HCT116 (cell line): Measurements from ENCODE around the gene SLCO1A2. TPM values are rescaled to one million over a fixed set of nuclear protein-coding genes. Genes with fewer than 3 reads are reported as not detected.

Experiments
- ATAC-seq: fragments of 200-7000 bp; cut with Tn5 transposase; 2 replicates; pipeline ENCODE4 v1.9.1; 2020; ENCODE audit warnings: mild to moderate bottlenecking, moderate library complexity
- BruUV-seq: library from RNA; stranded (reverse); fragments of 400-500 nt; replicated peaks from 2 replicates; lab custom pipeline; 2021; lab: Mats Ljungman, UMichigan
- CTCF ChIA-PET: fragments of 300-600 bp; sonication (Branson Sonifier 250); formaldehyde crosslinking; loops from one replicate; lab custom pipeline; 2021; ENCODE audit warnings: antibody characterized with exemption; lab: Charles Lee
- POLR2A ChIA-PET: fragments of 300-600, 350-600 bp; sonication (Branson Sonifier 250); formaldehyde crosslinking; loops from one replicate; lab custom pipeline; 2021; ENCODE audit warnings: antibody characterized with exemption; lab: Charles Lee
- RAD21 ChIA-PET, 2 experiments: fragments of 300-600 bp; sonication (Branson Sonifier 250); formaldehyde crosslinking; loops; one replicate each; lab custom pipeline; 2023; ENCODE audit warnings: low total read pairs in 2 of 2; ENCODE audit not compliant: uncharacterized antibody in 2 of 2, unreplicated experiment in 2 of 2, low non-redundant PET in 1 of 2; lab: Charles Lee
- DNase-seq: peaks from one replicate; pipeline ENCODE4 v3.0.0-alpha.2; 2010; ENCODE audit warnings: low read depth, low spot score
- H2AFZ ChIP-seq: fragments of 200-600 bp; shearing (Covaris generic), sonication (generic); 2 replicates; pipeline ENCODE4 v1.6.1; 2017; ENCODE audit warnings: low read depth, mixed run types, mixed read lengths, antibody characterized with exemption, low read length; ENCODE audit not compliant: poor library complexity, severe bottlenecking
- H3K27ac ChIP-seq: 2 replicates; pipeline ENCODE4 v1.5.1; 2012; ENCODE audit warnings: low read depth, low read length
- H3K27me3 ChIP-seq: fragments of 200-600 bp; sonication (generic); 2 replicates; pipeline ENCODE4 v1.6.1; 2016; ENCODE audit warnings: mixed run types, low read length, mixed read lengths; ENCODE audit not compliant: insufficient read depth
- H3K36me3 ChIP-seq, 2 experiments: fragments of 200-500 bp in 1 of 2; fragments of 200-600 bp in 1 of 2; sonication (Bioruptor generic) in 1 of 2; sonication (generic) in 1 of 2; 2 replicates each; pipeline versions ENCODE4 v1.5.1 to v1.6.1; 2014 to 2016; ENCODE audit warnings: low read length in 2 of 2, inconsistent platforms in 1 of 2, mixed read lengths in 1 of 2, mixed run types in 1 of 2; ENCODE audit not compliant: insufficient read depth in 2 of 2, control insufficient read depth in 1 of 2
- H3K4me1 ChIP-seq, 2 experiments: fragments of 200-600 bp in 1 of 2; sonication (generic) in 1 of 2; 2 replicates each; pipeline versions ENCODE4 v1.5.1 to v1.6.1; 2012 to 2017; ENCODE audit warnings: low read length in 2 of 2, inconsistent platforms in 1 of 2, mild to moderate bottlenecking in 1 of 2, mixed read lengths in 1 of 2, mixed run types in 1 of 2, moderate library complexity in 1 of 2; ENCODE audit not compliant: insufficient read depth in 2 of 2, control insufficient read depth in 1 of 2
- H3K4me2 ChIP-seq: fragments of 200-600 bp; sonication (generic); 2 replicates; pipeline ENCODE4 v1.6.1; 2017; ENCODE audit warnings: mixed run types, low read length, mixed read lengths
- H3K4me3 ChIP-seq, 2 experiments: fragments of 200-600 bp in 1 of 2; sonication (generic) in 1 of 2; replicated peaks in 1 of 2; 2 replicates each; pipeline ENCODE4 v1.5.1; 2011 to 2016; ENCODE audit warnings: low read length in 2 of 2, control low read depth in 1 of 2, low read depth in 1 of 2, mild to moderate bottlenecking in 1 of 2, mixed read lengths in 1 of 2, mixed run types in 1 of 2
- H3K79me2 ChIP-seq: fragments of 200-600 bp; sonication (generic); 2 replicates; pipeline ENCODE4 v1.6.1; 2017; ENCODE audit warnings: mild to moderate bottlenecking, mixed run types, low read length, moderate library complexity, mixed read lengths; ENCODE audit not compliant: insufficient read depth
- H3K9ac ChIP-seq: fragments of 200-600 bp; sonication (generic); 2 replicates; pipeline ENCODE4 v1.6.1; 2016; ENCODE audit warnings: low read length, mixed read lengths
- H3K9me2 ChIP-seq: fragments of 200-600 bp; sonication (generic), shearing (Covaris generic); 2 replicates; pipeline ENCODE4 v1.6.1; 2017; ENCODE audit warnings: mixed run types, mild to moderate bottlenecking, moderate library complexity; ENCODE audit not compliant: insufficient read depth
- H3K9me3 ChIP-seq, 2 experiments: fragments of 200-500 bp in 1 of 2; fragments of 200-600 bp in 1 of 2; sonication (Bioruptor generic) in 1 of 2; sonication (generic) in 1 of 2; 2 replicates each; pipeline ENCODE4 v1.6.1; 2014 to 2017; ENCODE audit warnings: low read length in 2 of 2, mixed read lengths in 2 of 2, inconsistent platforms in 1 of 2, low read depth in 1 of 2, mild to moderate bottlenecking in 1 of 2, mixed run types in 1 of 2, moderate library complexity in 1 of 2; ENCODE audit not compliant: control insufficient read depth in 1 of 2, insufficient read depth in 1 of 2
- H4K20me1 ChIP-seq: fragments of 200-600 bp; sonication (generic), shearing (Covaris generic); 2 replicates; pipeline ENCODE4 v1.6.1; 2017; ENCODE audit warnings: mixed run types, mild to moderate bottlenecking, moderate library complexity; ENCODE audit not compliant: insufficient read depth
- ATF3 ChIP-seq: IDR thresholded peaks from 2 replicates; pipeline ENCODE4 v1.6.1; 2012
- CBX3 ChIP-seq: IDR thresholded peaks from 2 replicates; pipeline ENCODE4 v1.6.1; 2012; ENCODE audit warnings: low read depth
- CEBPB ChIP-seq: IDR thresholded peaks from 2 replicates; pipeline ENCODE4 v1.6.1; 2012; ENCODE audit warnings: low read depth
- CTCF ChIP-seq, 3 experiments: fragments of 200-600 bp in 1 of 3; sonication (generic) in 1 of 3; IDR thresholded peaks in 2 of 3; conservative IDR thresholded peaks in 1 of 3; 2 replicates each; pipeline ENCODE4 v1.5.1; 2012 to 2017; ENCODE audit warnings: low read depth in 2 of 3, low read length in 2 of 3, antibody characterized with exemption in 1 of 3, borderline replicate concordance in 1 of 3, control low read depth in 1 of 3, mild to moderate bottlenecking in 1 of 3, mixed read lengths in 1 of 3, mixed run types in 1 of 3, moderate library complexity in 1 of 3; ENCODE audit not compliant: insufficient read depth in 1 of 3
- EGR1 ChIP-seq: IDR thresholded peaks from 2 replicates; pipeline ENCODE4 v1.6.1; 2012; ENCODE audit warnings: low read depth
- ELF1 ChIP-seq: IDR thresholded peaks from 2 replicates; pipeline ENCODE4 v1.6.1; 2012; ENCODE audit warnings: low read depth, borderline replicate concordance
- EZH2 ChIP-seq: fragments of 200-600 bp; sonication (generic); IDR thresholded peaks from 2 replicates; pipeline ENCODE4 v1.6.1; 2017; ENCODE audit warnings: antibody characterized with exemption, mixed run types
- EZH2phosphoT487 ChIP-seq: fragments of 200-600 bp; IDR thresholded peaks from 2 replicates; pipeline ENCODE4 v1.6.1; 2018; ENCODE audit warnings: antibody characterized with exemption, borderline replicate concordance
- FOSL1 ChIP-seq: IDR thresholded peaks from 2 replicates; pipeline ENCODE4 v1.6.1; 2012; ENCODE audit warnings: low read depth
- POLR2A ChIP-seq: IDR thresholded peaks from 2 replicates; pipeline ENCODE4 v1.7.0; 2011; ENCODE audit warnings: borderline replicate concordance; ENCODE audit not compliant: insufficient read depth, insufficient read length; ENCODE audit errors: extremely low read depth
- POLR2AphosphoS5 ChIP-seq: IDR thresholded peaks from 2 replicates; pipeline ENCODE4 v1.6.1; 2011; ENCODE audit warnings: mild to moderate bottlenecking, low read depth, low read length, moderate library complexity
- RAD21 ChIP-seq: IDR thresholded peaks from 2 replicates; pipeline ENCODE4 v1.6.1; 2012; ENCODE audit warnings: low read depth, mild to moderate bottlenecking
- REST ChIP-seq: IDR thresholded peaks from 2 replicates; pipeline ENCODE4 v1.6.1; 2012; ENCODE audit warnings: low read depth
- SIN3A ChIP-seq: IDR thresholded peaks from 2 replicates; pipeline ENCODE4 v1.6.1; 2012; ENCODE audit warnings: low read depth
- SP1 ChIP-seq: IDR thresholded peaks from 2 replicates; pipeline ENCODE4 v1.6.1; 2012; ENCODE audit warnings: low read depth
- SRF ChIP-seq: IDR thresholded peaks from 2 replicates; pipeline ENCODE4 v1.6.1; 2012; ENCODE audit warnings: low read depth
- YY1 ChIP-seq: IDR thresholded peaks from 2 replicates; pipeline ENCODE4 v1.6.1; 2011; ENCODE audit warnings: low read length, low read depth, moderate library complexity, mild to moderate bottlenecking; ENCODE audit not compliant: insufficient replicate concordance; ENCODE audit errors: extremely low read depth
- ZFX ChIP-seq: fragments of 450-650 bp; IDR thresholded peaks from 2 replicates; pipeline ENCODE4 v1.6.1; 2017
- ZNF274 ChIP-seq: fragments of 200-500 bp; sonication (Bioruptor generic); IDR thresholded peaks from 2 replicates; pipeline ENCODE4 v1.6.1; 2014; ENCODE audit warnings: mild to moderate bottlenecking, low read depth, low read length, inconsistent platforms
- intact Hi-C: fragments of 100-400 bp; cut with micrococcal nuclease; formaldehyde crosslinking; loops from 2 replicates; pipeline ENCODE4 v1.10.0; 2022
- total RNA-seq: library from RNA; stranded (reverse); gene quantifications from one replicate; pipeline ENCODE4 v1.2.1, GENCODE V29; 2021; ENCODE audit not compliant: unreplicated experiment

SLCO1A2 gene
- total RNA-seq, 1 experiment from 2014 or later, result 0.49 TPM

GRCh38 chr12:21328578-21328977 is 6.1 kb downstream of the SLCO1A2 start:
- no peaks in the 10 kb centered on the region for H3K4me1 ChIP-seq
- no peak overlapping the region for H3K4me3 ChIP-seq
- no peak for DNase-seq
- RAD21 ChIA-PET, result no interaction called here
- BruUV-seq, result no TSS peak
- no peaks in the 10 kb centered on the region for H3K27me3 ChIP-seq
- no peaks in the 10 kb centered on the region for H3K9me2 ChIP-seq
- peaks cover 5 to 11% of the 10 kb centered on the region in 2 experiments; a peak in 3 of 4 replicates for H3K9me3 ChIP-seq
- intact Hi-C loops, result no loop called here
- no peaks in the 10 kb centered on the region for H3K36me3 ChIP-seq
- CTCF ChIA-PET, result no interaction called here
- POLR2A ChIA-PET, result no interaction called here
- H3K9ac ChIP-seq, result no peak overlapping the region
- no peak overlapping the region for H2AFZ ChIP-seq
- H3K79me2 ChIP-seq, result no peaks in the 10 kb centered on the region
- TF ChIP-seq ELF1 (no peak), ATF3 (no peak), CBX3 (no peak), REST (no peak), SP1 (no peak), EZH2phosphoT487 (no peak), FOSL1 (no peak), ZNF274 (no peak), CEBPB (no peak), YY1 (no peak), ZFX (no peak), POLR2A (no peak), EZH2 (no peak), EGR1 (no peak), SRF (no peak), SIN3A (no peak), CTCF (IDR thresholded peaks at IDR 0.05 in 2 of 3, conservative IDR thresholded peaks at IDR 0.05 in 1 of 3; ENCODE audit: borderline replicate concordance in 1 of 3, insufficient read depth in 1 of 3, low read depth in 2 of 3, low read length in 2 of 3) (no peak), POLR2AphosphoS5 (no peak), RAD21 (no peak)
- H4K20me1 ChIP-seq, result no peaks in the 10 kb centered on the region
- no peak overlapping the region for H3K4me2 ChIP-seq
- no peak overlapping the region for H3K27ac ChIP-seq
- ATAC-seq, result no peak
